ENCODE measurements around the gene MAD2L1BP. TPM values are rescaled to one million over a fixed set of nuclear protein-coding genes. Genes with fewer than 3 reads are reported as not detected.

The MAD2L1BP gene
- total and polyA plus RNA-seq, 2 of the 4 experiments (the other 2 are of a cell fraction): 28.1 to 50.2 TPM

DNA sequence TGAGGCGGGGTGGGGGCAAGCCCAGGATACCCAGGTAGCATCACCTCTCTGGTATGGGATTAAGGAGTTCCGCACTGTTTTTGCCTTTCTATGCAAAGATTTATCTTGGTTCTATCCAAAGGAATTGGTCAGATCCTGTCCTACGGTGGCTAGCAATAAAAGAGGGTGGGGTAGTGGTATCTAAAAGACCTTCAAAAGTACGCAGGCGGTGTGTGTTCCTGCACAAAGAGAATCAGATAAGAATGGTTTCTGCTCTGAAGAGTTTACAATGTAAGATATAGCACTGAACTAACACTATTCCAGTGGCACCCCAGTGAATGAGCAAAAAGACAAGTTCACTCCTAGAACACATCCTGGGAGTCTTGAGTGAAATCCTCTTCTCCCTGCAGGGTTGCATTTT is 45.7 kb downstream of the MAD2L1BP start:
- in situ Hi-C loops (cut with MboI; ENCODE audit: low sequenced_read_pairs): no loop called here
- Histone ChIP-seq H4K8ac (ENCODE audit: low read depth in 2 of 2, low read length in 2 of 2) (no peak overlapping the region), H2BK5ac (ENCODE audit: low read depth, low read length, poor library complexity, severe bottlenecking) (no peak overlapping the region), H3K56ac (ENCODE audit: extremely low read depth, insufficient read depth, low read length) (no peak overlapping the region), H3K23ac (ENCODE audit: low read depth, low read length) (no peak overlapping the region), H2BK15ac (ENCODE audit: low read depth, low read length) (no peak overlapping the region), H2BK20ac (ENCODE audit: low read depth, low read length) (no peak overlapping the region), H4K91ac (ENCODE audit: insufficient read depth, low read depth, low read length) (no peak overlapping the region), H3K27me3 (ENCODE audit: control insufficient read depth, insufficient read depth, low read length) (no peaks in the 10 kb centered on the region), H3K4me3 (ENCODE audit: insufficient read depth, low read depth, low read length) (no peak overlapping the region), H3K18ac (ENCODE audit: low read depth, low read length) (no peak overlapping the region), H3K79me1 (ENCODE audit: low read depth in 1 of 2, low read length in 2 of 2) (peaks cover 52 to 70% of the 10 kb centered on the region in 2 experiments), H2AK9ac (replicated peaks; ENCODE audit: low read depth, low read length, poor library complexity) (no peak overlapping the region), H4K20me1 (ENCODE audit: insufficient read depth, low read length) (peaks cover 25% of the 10 kb centered on the region), H3K9ac (ENCODE audit: low read depth, low read length) (no peak overlapping the region), H2AFZ (replicated peaks; ENCODE audit: low read length, poor library complexity) (no peak overlapping the region), H3K9me1 (ENCODE audit: insufficient read depth, low read length) (peaks cover 7% of the 10 kb centered on the region; the same call in 1 of the 2 replicates), H3K14ac (replicated peaks; ENCODE audit: low read depth, low read length) (no peak overlapping the region), H3K4ac (ENCODE audit: low read depth, low read length) (no peak overlapping the region), H3K9me3 (ENCODE audit: control insufficient read depth, insufficient read depth, low read length) (no peaks in the 10 kb centered on the region), H3K4me1 (ENCODE audit: control insufficient read depth, insufficient read depth, low read length) (no peaks in the 10 kb centered on the region), H3K36me3 (ENCODE audit: control insufficient read depth, insufficient read depth, low read length) (peaks cover 43% of the 10 kb centered on the region), H3K4me2 (ENCODE audit: low read depth, low read length) (no peak overlapping the region), H2AK5ac (ENCODE audit: low read depth, low read length) (no peak overlapping the region), H4K5ac (ENCODE audit: low read depth, low read length) (no peak overlapping the region), H3K27ac (ENCODE audit: insufficient read depth, low read length) (no peak overlapping the region), H2BK120ac (ENCODE audit: low read depth, low read length) (no peak overlapping the region)
- dilution Hi-C loops (cut with HindIII; ENCODE audit: low sequenced_read_pairs, unreplicated experiment): no loop called here
- no peak for TF ChIP-seq SMC3 (IDR thresholded peaks at IDR 0.05; ENCODE audit: low read depth, low read length)
- no peak for TF ChIP-seq NFE2L2 (IDR thresholded peaks at IDR 0.05; ENCODE audit: low read depth, low read length)
- no peak for TF ChIP-seq CHD1 (IDR thresholded peaks at IDR 0.05; ENCODE audit: low read depth, low read length)
- ATAC-seq (ENCODE audit: low read depth): no peak
- BruUV-seq (replicated peaks): no TSS peak
- ChIA-PET CTCF (no interaction called here), POLR2A (ENCODE audit: unreplicated experiment) (no interaction called here)
- no CpG with 5 or more reads among the region's 5 CpGs for WGBS, 2 experiments (ENCODE audit: extremely low coverage in 2 of 2, insufficient read length in 1 of 2)
- DNase-seq: no peak
- intact Hi-C loops (cut with micrococcal nuclease): no loop called here

Data from IMR-90 (cell line).